Stomach smooth muscle (tissue), 2 donors: ENCODE results near the gene TAPT1.
"Not testable (repeated sequence)": the region's sequence is repeated elsewhere in the genome, so short reads cannot be mapped to it uniquely, and the experiment has no call there.

Experiments
- H3K27ac ChIP-seq: one replicate; pipeline ENCODE4 v1.7.0; 2013; ENCODE audit warnings: mild to moderate bottlenecking, low read length, inconsistent platforms
- H3K27me3 ChIP-seq, 2 donors: one replicate each; pipeline ENCODE4 v1.7.0; 2013; ENCODE audit warnings: low read length in 2 of 2; ENCODE audit not compliant: insufficient read depth in 2 of 2, control insufficient read depth in 1 of 2
- H3K36me3 ChIP-seq, 2 donors: one replicate each; pipeline ENCODE4 v1.7.0; 2013; ENCODE audit warnings: low read length in 2 of 2; ENCODE audit not compliant: control insufficient read depth in 2 of 2, insufficient read depth in 2 of 2
- H3K4me1 ChIP-seq: one replicate; pipeline ENCODE4 v1.7.0; 2013; ENCODE audit warnings: low read length; ENCODE audit not compliant: control insufficient read depth, insufficient read depth
- H3K4me3 ChIP-seq, 2 donors: one replicate each; pipeline ENCODE4 v1.7.0; 2013; ENCODE audit warnings: low read length in 2 of 2
- H3K9ac ChIP-seq, 2 donors: one replicate each; pipeline ENCODE4 v1.7.0; 2013; ENCODE audit warnings: low read length in 2 of 2, mild to moderate bottlenecking in 1 of 2
- H3K9me3 ChIP-seq, 2 donors: one replicate each; pipeline ENCODE4 v1.7.0; 2013; ENCODE audit warnings: low read length in 2 of 2; ENCODE audit not compliant: control insufficient read depth in 2 of 2
- donor health status: healthy.
- donor health status: Pancreatic carcinoma.

The TAPT1 gene

GRCh38 chr4:16157609-16158503 is 68.4 kb downstream of the TAPT1 start:
- H3K4me3 ChIP-seq = no peak overlapping the region
- H3K4me1 ChIP-seq = peaks cover 12% of the 10 kb centered on the region
- H3K9me3 ChIP-seq = peaks cover 0 to 4% of the 10 kb centered on the region in 2 donors
- H3K36me3 ChIP-seq = peaks cover 7 to 16% of the 10 kb centered on the region in 2 donors
- H3K27ac ChIP-seq = no peak overlapping the region
- H3K27me3 ChIP-seq = no peaks in the 10 kb centered on the region
- no peak overlapping the region for H3K9ac ChIP-seq

DNA sequence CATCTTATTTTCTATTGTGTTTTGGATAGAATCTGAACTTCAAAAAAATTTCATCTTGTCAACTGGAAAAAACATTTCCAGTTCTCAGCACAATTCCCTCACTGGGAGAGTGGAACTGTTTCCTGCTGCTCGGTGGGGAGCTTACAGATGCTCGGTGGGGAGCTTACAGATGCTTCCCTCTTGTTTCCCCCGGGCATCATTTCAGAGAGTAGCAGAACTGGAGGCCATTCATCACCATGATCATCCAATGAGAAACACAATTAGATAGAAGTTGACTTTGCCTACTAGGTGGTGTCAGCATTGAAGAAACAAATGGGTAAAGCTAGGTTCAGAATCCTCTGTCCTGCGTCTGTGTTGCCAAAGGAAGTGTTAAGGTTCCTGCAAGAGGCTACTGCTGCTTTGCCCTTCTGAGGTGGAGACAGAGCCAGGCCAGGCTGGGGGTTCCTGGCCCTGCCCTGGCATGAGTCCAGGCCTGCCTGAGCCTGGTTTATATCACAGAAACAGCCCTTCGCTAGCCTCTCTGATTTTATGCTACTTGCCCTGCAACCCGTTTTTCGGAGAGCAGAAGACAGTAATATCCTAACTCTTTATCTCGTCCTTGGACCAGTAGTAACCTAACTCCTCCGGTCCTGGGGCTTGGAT is 70.6 kb downstream of the TAPT1 start:
- peaks cover 2 to 6% of the 10 kb centered on the region in 2 donors for H3K36me3 ChIP-seq
- no peak overlapping the region for H3K27ac ChIP-seq
- no peak overlapping the region for H3K9ac ChIP-seq
- H3K4me1 ChIP-seq = peaks cover 12% of the 10 kb centered on the region
- H3K27me3 ChIP-seq = no peaks in the 10 kb centered on the region
- H3K9me3 ChIP-seq = peaks cover 0 to 4% of the 10 kb centered on the region in 2 donors
- no peak overlapping the region for H3K4me3 ChIP-seq

DNA sequence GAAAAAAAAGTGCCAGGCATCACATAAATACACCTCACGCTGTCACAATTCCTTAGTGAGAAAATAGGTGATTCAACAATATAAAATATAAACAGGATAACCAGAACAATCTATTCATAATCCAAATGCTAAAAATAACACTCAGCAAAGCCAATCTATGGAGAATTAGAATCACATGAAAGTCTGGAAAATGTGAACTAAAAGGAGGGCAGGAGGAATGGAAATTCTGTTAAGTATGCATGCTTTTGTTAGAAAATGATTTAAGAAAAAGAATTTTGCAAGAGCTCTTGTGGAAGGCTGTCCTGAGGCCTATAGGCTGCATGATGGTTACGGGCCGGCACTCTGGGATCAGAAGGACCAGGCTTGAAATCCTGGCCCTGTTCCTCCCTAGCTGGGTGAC is 71.8 kb downstream of the TAPT1 start:
- Histone ChIP-seq H3K27me3 (no peaks in the 10 kb centered on the region), H3K9me3 (no peaks in the 10 kb centered on the region), H3K27ac (no peak overlapping the region), H3K9ac (no peak overlapping the region), H3K4me3 (no peak overlapping the region), H3K4me1 (peaks cover 12% of the 10 kb centered on the region), H3K36me3 (no peaks in the 10 kb centered on the region)

- no peak overlapping the region for H3K4me3 ChIP-seq
- H3K9ac ChIP-seq = no peak overlapping the region
- no peak overlapping the region for H3K27ac ChIP-seq
- H3K27me3 ChIP-seq = no peaks in the 10 kb centered on the region
- H3K4me1 ChIP-seq = peaks cover 2% of the 10 kb centered on the region
- no peaks in the 10 kb centered on the region for H3K36me3 ChIP-seq
- no peaks in the 10 kb centered on the region for H3K9me3 ChIP-seq
Measured at GRCh38 chr4:16150716-16151115, 75.6 kb downstream of the TAPT1 start.

- H3K27ac ChIP-seq, H3K36me3 ChIP-seq, H3K9me3 ChIP-seq, H3K27me3 ChIP-seq, H3K9ac ChIP-seq, H3K4me3 ChIP-seq, H3K4me1 ChIP-seq: not testable (repeated sequence)
Measured at GRCh38 chr4:16144913-16145312, 81.4 kb downstream of the TAPT1 start.

GRCh38 chr4:16142598-16143310 is 83.5 kb downstream of the TAPT1 start:
- H3K27me3 ChIP-seq = no peaks in the 10 kb centered on the region
- H3K4me1 ChIP-seq = no peaks in the 10 kb centered on the region
- H3K4me3 ChIP-seq = no peak overlapping the region
- peaks cover 0 to 7% of the 10 kb centered on the region in 2 donors for H3K9me3 ChIP-seq
- H3K27ac ChIP-seq = no peak overlapping the region
- no peak overlapping the region for H3K9ac ChIP-seq
- no peaks in the 10 kb centered on the region for H3K36me3 ChIP-seq

GRCh38 chr4:16140879-16141249 is 85.4 kb downstream of the TAPT1 start:
- Histone ChIP-seq H3K4me3 (no peak overlapping the region), H3K36me3 (no peaks in the 10 kb centered on the region), H3K9me3 (peaks cover 0 to 7% of the 10 kb centered on the region in 2 donors), H3K27me3 (no peaks in the 10 kb centered on the region), H3K4me1 (no peaks in the 10 kb centered on the region), H3K27ac (no peak overlapping the region), H3K9ac (no peak overlapping the region)

GRCh38 chr4:16140231-16140878 is 85.9 kb downstream of the TAPT1 start:
- H3K36me3 ChIP-seq = no peaks in the 10 kb centered on the region
- no peak overlapping the region for H3K9ac ChIP-seq
- H3K9me3 ChIP-seq = peaks cover 0 to 12% of the 10 kb centered on the region in 2 donors
- H3K4me3 ChIP-seq = no peak overlapping the region
- H3K4me1 ChIP-seq = no peaks in the 10 kb centered on the region
- no peak overlapping the region for H3K27ac ChIP-seq
- H3K27me3 ChIP-seq = no peaks in the 10 kb centered on the region

- no peak overlapping the region for H3K27ac ChIP-seq
- no peaks in the 10 kb centered on the region for H3K4me1 ChIP-seq
- H3K36me3 ChIP-seq = no peaks in the 10 kb centered on the region
- H3K9me3 ChIP-seq = peaks cover 0 to 11% of the 10 kb centered on the region in 2 donors
- H3K9ac ChIP-seq = no peak overlapping the region
- H3K4me3 ChIP-seq = no peak overlapping the region
- no peaks in the 10 kb centered on the region for H3K27me3 ChIP-seq
Measured at GRCh38 chr4:16139066-16139945, 87.0 kb downstream of the TAPT1 start.

- Histone ChIP-seq H3K27me3 (no peaks in the 10 kb centered on the region), H3K36me3 (no peaks in the 10 kb centered on the region), H3K27ac (no peak overlapping the region)
Measured at GRCh38 chr4:16136827-16137226, 89.4 kb downstream of the TAPT1 start.

More at GRCh38 chr4:16136827-16137226, 89.4 kb downstream of the TAPT1 start:
- Histone ChIP-seq H3K9ac (no peak overlapping the region), H3K9me3 (peaks cover 0 to 5% of the 10 kb centered on the region in 2 donors), H3K4me3 (no peak overlapping the region), H3K4me1 (no peaks in the 10 kb centered on the region)
